Left lung (tissue), 10 donors: ENCODE data around the gene TPD52L1. TPM values are rescaled to one million over a fixed set of nuclear protein-coding genes. Genes with fewer than 3 reads are reported as not detected.

Source experiments
- ATAC-seq: fragments of 200-7000 bp; cut with Tn5 transposase; one replicate; pipeline ENCODE4 v1.9.1; 2020; ENCODE audit warnings: moderate library complexity
- DNase-seq, 4 donors: peaks; one replicate each; pipeline ENCODE4 v3.0.0-alpha.2; 2013 to 2020
- H3K27ac ChIP-seq, 2 donors: fragments of 200-600 bp; sonication (generic) in 1 of 2; one replicate each; pipeline versions ENCODE4 v1.5.0 to v1.8.0; 2020 to 2021
- H3K27me3 ChIP-seq, 2 donors: fragments of 200-600 bp; sonication (generic) in 1 of 2; one replicate each; pipeline versions ENCODE4 v1.5.0 to v1.8.0; 2020 to 2021
- H3K36me3 ChIP-seq, 2 donors: fragments of 200-600 bp; sonication (generic) in 1 of 2; one replicate each; pipeline versions ENCODE4 v1.5.0 to v1.8.0; 2020 to 2021
- H3K4me1 ChIP-seq, 2 donors: fragments of 200-600 bp; one replicate each; pipeline ENCODE4 v1.8.0; 2021
- H3K4me3 ChIP-seq, 2 donors: fragments of 200-600 bp; sonication (generic) in 1 of 2; one replicate each; pipeline versions ENCODE4 v1.5.0 to v1.8.0; 2020 to 2021; ENCODE audit warnings: mild to moderate bottlenecking in 1 of 2
- H3K9me3 ChIP-seq, 2 donors: fragments of 200-600 bp; sonication (generic) in 1 of 2; one replicate each; pipeline versions ENCODE4 v1.5.0 to v1.8.0; 2020 to 2021
- CTCF ChIP-seq, 2 donors: fragments of 200-600 bp; sonication (generic) in 1 of 2; IDR thresholded peaks; one replicate each; pipeline versions ENCODE4 v1.5.0 to v1.8.0; 2021; ENCODE audit warnings: antibody characterized with exemption in 2 of 2
- intact Hi-C, 2 donors: fragments of 100-400 bp; cut with DNase I; formaldehyde crosslinking; loops; one replicate each; pipeline versions ENCODE4 v1.11.2 to v1.14.2; 2022
- polyA plus RNA-seq, 6 donors: library from polyadenylated mRNA; unstranded; fragments of 120-200 nt; gene quantifications; one replicate each; pipeline ENCODE4 v1.2.1, GENCODE V29; 2013; ENCODE audit not compliant: insufficient read length in 6 of 6
- total RNA-seq, 2 donors: library from RNA; stranded (reverse); fragmentation: NEBNext Ultra II Directional; extraction: Animal tissue kit (Norgen Biotek cat#: 25700); gene quantifications; one replicate each; pipeline ENCODE4 v1.2.1, GENCODE V29; 2021
- donor health status: DM: no; HTN: yes; CAD: no.
- donor health status: DM: no; HTN: no; CAD: no.

TPD52L1 gene
- total and polyA plus RNA-seq, 8 donors = 17.4 to 125 (median 80.4) TPM

GRCh38 chr6:125212377-125212776 is 58.8 kb downstream of the TPD52L1 start:
- H3K27ac ChIP-seq = no peak overlapping the region
- H3K9me3 ChIP-seq = no peaks in the 10 kb centered on the region
- TF ChIP-seq CTCF (IDR thresholded peaks at IDR 0.05) = no peak
- H3K27me3 ChIP-seq = no peaks in the 10 kb centered on the region
- no peak overlapping the region for H3K4me3 ChIP-seq
- intact Hi-C loops = no loop called here
- DNase-seq = no peak
- H3K4me1 ChIP-seq = no peaks in the 10 kb centered on the region
- peak; percentile 81 for ATAC-seq
- no peaks in the 10 kb centered on the region for H3K36me3 ChIP-seq

DNA sequence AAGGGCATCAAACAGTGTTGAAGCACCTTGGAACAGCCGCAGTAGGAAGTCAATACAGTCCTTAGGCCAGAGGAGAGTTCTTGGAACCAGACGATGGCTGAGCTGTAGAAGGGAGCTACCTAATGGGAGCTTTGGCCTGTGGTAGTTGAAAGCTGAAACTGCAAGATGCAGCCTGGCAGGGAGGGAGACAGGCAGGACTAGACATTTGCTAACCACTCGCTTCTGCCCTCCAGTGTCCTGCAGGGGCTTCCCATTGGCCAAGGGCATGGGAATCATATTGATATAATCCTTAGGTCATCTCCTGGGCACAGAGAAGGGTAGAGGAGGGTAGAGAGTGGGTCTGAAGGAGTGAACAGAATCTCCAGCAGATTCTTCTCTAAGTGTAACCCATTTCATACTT is 60.4 kb downstream of the TPD52L1 start:
- intact Hi-C loops = no loop called here
- Histone ChIP-seq H3K9me3 (no peaks in the 10 kb centered on the region), H3K27ac (no peak overlapping the region), H3K4me1 (no peaks in the 10 kb centered on the region), H3K27me3 (no peaks in the 10 kb centered on the region), H3K36me3 (no peaks in the 10 kb centered on the region), H3K4me3 (no peak overlapping the region)
- ATAC-seq = no peak
- TF ChIP-seq CTCF (IDR thresholded peaks at IDR 0.05) = no peak
- DNase-seq = no peak

DNA sequence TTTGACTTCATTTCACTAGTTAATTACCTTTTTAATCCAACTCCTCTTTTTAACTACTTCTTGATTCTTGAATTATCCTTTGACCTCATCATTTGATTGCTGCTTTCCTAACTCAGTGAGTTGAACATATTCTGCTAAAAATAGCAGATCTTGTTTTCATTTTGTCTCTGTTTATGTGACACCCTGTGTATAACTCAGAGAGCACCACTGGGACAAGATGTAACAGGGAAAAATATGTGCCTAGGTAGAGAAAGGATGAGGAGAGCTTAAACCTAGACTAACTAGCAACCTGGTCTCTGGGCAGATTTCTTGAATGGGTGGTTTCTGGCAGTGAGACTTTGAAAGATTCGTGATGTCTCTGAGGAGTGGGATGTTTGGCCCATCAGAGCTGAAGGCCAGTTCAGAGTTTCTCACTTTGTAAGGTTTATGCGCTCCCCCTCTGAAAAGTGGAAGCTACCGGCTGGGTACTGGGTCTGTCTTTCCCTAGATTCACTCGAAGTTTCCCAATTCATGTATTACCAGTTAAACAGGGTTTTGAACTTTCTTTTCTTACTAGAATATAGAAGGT is 61.8 kb downstream of the TPD52L1 start:
- TF ChIP-seq CTCF (IDR thresholded peaks at IDR 0.05) = no peak
- intact Hi-C loops = no loop called here
- H3K9me3 ChIP-seq = no peaks in the 10 kb centered on the region
- H3K4me3 ChIP-seq = no peak overlapping the region
- no peak for ATAC-seq
- H3K36me3 ChIP-seq = no peaks in the 10 kb centered on the region
- no peaks in the 10 kb centered on the region for H3K27me3 ChIP-seq
- no peak for DNase-seq
- H3K27ac ChIP-seq = no peak overlapping the region
- no peaks in the 10 kb centered on the region for H3K4me1 ChIP-seq

GRCh38 chr6:125216015-125216414 is 62.4 kb downstream of the TPD52L1 start:
- Histone ChIP-seq H3K9me3 (no peaks in the 10 kb centered on the region), H3K36me3 (no peaks in the 10 kb centered on the region), H3K27me3 (no peaks in the 10 kb centered on the region), H3K4me3 (no peak overlapping the region), H3K27ac (no peak overlapping the region), H3K4me1 (no peaks in the 10 kb centered on the region)
- TF ChIP-seq CTCF (IDR thresholded peaks at IDR 0.05) = no peak
- ATAC-seq (no peak), DNase-seq (no peak)
- intact Hi-C loops = no loop called here

- ATAC-seq (no peak), DNase-seq (no peak)
- Histone ChIP-seq H3K4me3 (no peak overlapping the region), H3K27me3 (no peaks in the 10 kb centered on the region), H3K4me1 (no peaks in the 10 kb centered on the region), H3K9me3 (no peaks in the 10 kb centered on the region), H3K36me3 (no peaks in the 10 kb centered on the region), H3K27ac (no peak overlapping the region)
- no peak for TF ChIP-seq CTCF (IDR thresholded peaks at IDR 0.05)
- intact Hi-C loops = no loop called here
These were observed 63.8 kb downstream of the TPD52L1 start for GRCh38 chr6:125217369-125217768.
